ENCODE measurements around the gene MAN1A1. TPM values are rescaled to one million over a fixed set of nuclear protein-coding genes. Genes with fewer than 3 reads are reported as not detected.

The MAN1A1 gene
- total and polyA plus RNA-seq, 2 donors: 14.7 to 23.6 TPM

DNA sequence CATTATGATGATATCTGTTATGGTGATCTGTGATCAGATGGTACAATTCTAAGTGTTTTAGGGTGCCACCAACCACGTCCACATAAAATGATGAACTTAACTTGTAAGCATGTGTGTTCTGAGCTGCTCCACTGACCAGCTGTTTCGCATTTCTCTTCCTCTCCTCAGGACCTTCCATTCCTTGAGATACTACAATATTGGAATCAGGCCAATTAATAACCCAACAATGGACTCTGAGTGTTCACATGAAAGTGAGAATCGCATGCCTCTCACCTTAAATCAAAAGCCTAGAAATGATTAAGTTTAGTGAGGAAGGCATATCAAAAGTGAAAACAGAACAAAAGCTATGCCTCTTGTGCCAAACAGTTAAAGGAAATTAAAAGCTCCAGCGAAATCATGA, 114.6 kb downstream of the MAN1A1 start:
- Histone ChIP-seq H3K9me3 (ENCODE audit: control insufficient read depth in 2 of 2, insufficient read depth in 1 of 2, low read length in 1 of 2) (peaks cover 0 to 4% of the 10 kb centered on the region in 2 donors), H3K36me3 (ENCODE audit: control insufficient read depth in 2 of 2, insufficient read depth in 2 of 2, low read length in 1 of 2) (peaks cover 0 to 3% of the 10 kb centered on the region in 2 donors), H3K27me3 (ENCODE audit: control insufficient read depth in 2 of 2, insufficient read depth in 1 of 2, low read length in 1 of 2) (no peaks in the 10 kb centered on the region), H3K4me3 (ENCODE audit: low read length in 2 of 2) (no peak overlapping the region), H3K27ac (ENCODE audit: low read depth in 1 of 2, low read length in 1 of 2) (no peak overlapping the region), H3K4me1 (ENCODE audit: control insufficient read depth in 2 of 2, insufficient read depth in 2 of 2, low read length in 2 of 2) (no peaks in the 10 kb centered on the region)
- DNase-seq (ENCODE audit: low read depth in 6 of 9, low spot score in 9 of 9): no peak
- WGBS: 98% methylated on average over 4 of the region's 4 CpGs

DNA sequence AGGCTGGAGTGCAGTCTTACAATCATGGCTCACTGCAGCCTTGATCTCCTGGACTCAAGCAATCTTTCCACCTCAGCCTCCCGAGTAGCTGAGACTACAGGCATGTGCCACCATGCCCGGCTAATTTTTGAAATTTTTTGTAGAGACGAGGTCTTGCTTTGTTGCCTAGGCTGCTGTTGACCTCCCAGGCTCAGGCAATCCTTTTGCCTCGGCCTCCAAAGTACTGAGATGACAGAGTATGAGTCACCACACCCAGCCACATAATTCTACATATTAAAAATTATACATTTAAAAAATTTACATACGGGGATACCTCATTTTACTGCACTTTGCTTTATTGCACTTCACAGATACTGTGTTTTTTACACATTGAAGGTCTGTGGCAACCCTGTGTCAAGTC, 115.1 kb downstream of the MAN1A1 start:
- 97% methylated on average over 5 of the region's 5 CpGs for WGBS
- H3K4me3 ChIP-seq (ENCODE audit: low read length in 2 of 2): no peak overlapping the region
- no peak overlapping the region for H3K27ac ChIP-seq (ENCODE audit: low read depth in 1 of 2, low read length in 1 of 2)
- peaks cover 0 to 4% of the 10 kb centered on the region in 2 donors for H3K9me3 ChIP-seq (ENCODE audit: control insufficient read depth in 2 of 2, insufficient read depth in 1 of 2, low read length in 1 of 2)
- H3K36me3 ChIP-seq (ENCODE audit: control insufficient read depth in 2 of 2, insufficient read depth in 2 of 2, low read length in 1 of 2): peaks cover 0 to 3% of the 10 kb centered on the region in 2 donors
- no peaks in the 10 kb centered on the region for H3K4me1 ChIP-seq (ENCODE audit: control insufficient read depth in 2 of 2, insufficient read depth in 2 of 2, low read length in 2 of 2)
- H3K27me3 ChIP-seq (ENCODE audit: control insufficient read depth in 2 of 2, insufficient read depth in 1 of 2, low read length in 1 of 2): no peaks in the 10 kb centered on the region
- DNase-seq (ENCODE audit: low read depth in 6 of 9, low spot score in 9 of 9): no peak

GRCh38 chr6:119233312-119233984, 116.1 kb downstream of the MAN1A1 start:
- peaks cover 0 to 4% of the 10 kb centered on the region in 2 donors for H3K9me3 ChIP-seq (ENCODE audit: control insufficient read depth in 2 of 2, insufficient read depth in 1 of 2, low read length in 1 of 2)
- H3K4me3 ChIP-seq (ENCODE audit: low read length in 2 of 2): no peak overlapping the region
- WGBS: 98% methylated on average over 2 of the region's 2 CpGs
- no peaks in the 10 kb centered on the region for H3K27me3 ChIP-seq (ENCODE audit: control insufficient read depth in 2 of 2, insufficient read depth in 1 of 2, low read length in 1 of 2)
- H3K36me3 ChIP-seq (ENCODE audit: control insufficient read depth in 2 of 2, insufficient read depth in 2 of 2, low read length in 1 of 2): peaks cover 0 to 3% of the 10 kb centered on the region in 2 donors
- H3K4me1 ChIP-seq (ENCODE audit: control insufficient read depth in 2 of 2, insufficient read depth in 2 of 2, low read length in 2 of 2): no peaks in the 10 kb centered on the region
- no peak for DNase-seq (ENCODE audit: low read depth in 6 of 9, low spot score in 9 of 9)
- H3K27ac ChIP-seq (ENCODE audit: low read depth in 1 of 2, low read length in 1 of 2): no peak overlapping the region

DNA sequence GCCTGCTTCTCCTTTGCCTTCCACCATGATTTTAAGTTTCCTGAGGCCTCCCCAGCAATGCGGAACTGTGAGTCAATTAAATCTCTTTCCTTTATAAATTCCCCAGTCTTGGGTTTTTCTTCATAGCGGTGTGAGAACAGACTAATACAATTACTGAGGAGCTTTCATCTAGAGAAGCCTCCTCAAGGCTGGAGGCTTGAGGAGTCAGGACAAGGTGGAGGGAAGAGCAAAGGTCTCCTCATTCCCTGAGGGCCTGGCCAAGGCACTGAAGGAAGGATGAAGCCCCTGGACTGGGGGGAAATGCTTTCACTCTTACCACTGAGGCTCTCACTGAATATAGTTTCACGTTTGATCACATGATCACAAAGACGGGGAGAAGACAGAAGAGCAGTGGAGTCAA, 118.2 kb downstream of the MAN1A1 start:
- Histone ChIP-seq H3K4me3 (ENCODE audit: low read length in 2 of 2) (no peak overlapping the region), H3K4me1 (ENCODE audit: control insufficient read depth in 2 of 2, insufficient read depth in 2 of 2, low read length in 2 of 2) (no peaks in the 10 kb centered on the region), H3K36me3 (ENCODE audit: control insufficient read depth in 2 of 2, insufficient read depth in 2 of 2, low read length in 1 of 2) (peaks cover 0 to 3% of the 10 kb centered on the region in 2 donors), H3K9me3 (ENCODE audit: control insufficient read depth in 2 of 2, insufficient read depth in 1 of 2, low read length in 1 of 2) (peaks cover 0 to 3% of the 10 kb centered on the region in 2 donors), H3K27ac (ENCODE audit: low read depth in 1 of 2, low read length in 1 of 2) (no peak overlapping the region), H3K27me3 (ENCODE audit: control insufficient read depth in 2 of 2, insufficient read depth in 1 of 2, low read length in 1 of 2) (no peaks in the 10 kb centered on the region)
- DNase-seq (ENCODE audit: low read depth in 6 of 9, low spot score in 9 of 9): no peak
- WGBS: 97% methylated on average over 4 of the region's 4 CpGs

DNA sequence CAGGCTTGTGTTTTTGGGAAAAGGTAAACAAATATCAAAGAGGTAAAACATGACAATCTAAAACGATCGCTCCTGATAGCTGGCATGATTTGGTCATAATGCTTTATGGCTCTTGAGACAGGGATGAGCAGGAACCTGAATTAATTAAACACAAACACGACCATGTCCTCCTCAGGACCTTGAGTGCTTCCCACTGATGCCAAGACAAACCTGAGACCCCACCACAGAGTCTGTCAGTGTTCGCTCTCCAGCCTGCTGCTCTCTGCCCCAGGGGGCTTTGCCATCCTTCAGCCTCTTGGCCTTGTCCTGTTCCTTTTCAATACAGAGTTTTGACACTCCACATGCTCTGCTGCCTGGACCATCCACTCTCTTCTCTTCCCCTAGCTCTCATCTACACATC, 119.4 kb downstream of the MAN1A1 start:
- no peaks in the 10 kb centered on the region for H3K4me1 ChIP-seq (ENCODE audit: control insufficient read depth in 2 of 2, insufficient read depth in 2 of 2, low read length in 2 of 2)
- no peak for DNase-seq (ENCODE audit: low read depth in 6 of 9, low spot score in 9 of 9)
- H3K36me3 ChIP-seq (ENCODE audit: control insufficient read depth in 2 of 2, insufficient read depth in 2 of 2, low read length in 1 of 2): no peaks in the 10 kb centered on the region
- 97% methylated on average over 4 of the region's 4 CpGs for WGBS
- no peak overlapping the region for H3K27ac ChIP-seq (ENCODE audit: low read depth in 1 of 2, low read length in 1 of 2)
- H3K27me3 ChIP-seq (ENCODE audit: control insufficient read depth in 2 of 2, insufficient read depth in 1 of 2, low read length in 1 of 2): no peaks in the 10 kb centered on the region
- H3K4me3 ChIP-seq (ENCODE audit: low read length in 2 of 2): no peak overlapping the region
- no peaks in the 10 kb centered on the region for H3K9me3 ChIP-seq (ENCODE audit: control insufficient read depth in 2 of 2, insufficient read depth in 1 of 2, low read length in 1 of 2)

GRCh38 chr6:119227377-119227776, 122.2 kb downstream of the MAN1A1 start:
- no peak overlapping the region for H3K4me3 ChIP-seq (ENCODE audit: low read length in 2 of 2)
- no peaks in the 10 kb centered on the region for H3K36me3 ChIP-seq (ENCODE audit: control insufficient read depth in 2 of 2, insufficient read depth in 2 of 2, low read length in 1 of 2)
- WGBS: 96% methylated on average over 2 of the region's 2 CpGs
- no peaks in the 10 kb centered on the region for H3K4me1 ChIP-seq (ENCODE audit: control insufficient read depth in 2 of 2, insufficient read depth in 2 of 2, low read length in 2 of 2)
- DNase-seq (ENCODE audit: low read depth in 6 of 9, low spot score in 9 of 9): no peak
- no peaks in the 10 kb centered on the region for H3K27me3 ChIP-seq (ENCODE audit: control insufficient read depth in 2 of 2, insufficient read depth in 1 of 2, low read length in 1 of 2)
- no peak overlapping the region for H3K27ac ChIP-seq (ENCODE audit: low read depth in 1 of 2, low read length in 1 of 2)
- H3K9me3 ChIP-seq (ENCODE audit: control insufficient read depth in 2 of 2, insufficient read depth in 1 of 2, low read length in 1 of 2): no peaks in the 10 kb centered on the region

- no peak for DNase-seq (ENCODE audit: low read depth in 6 of 9, low spot score in 9 of 9)
- no peaks in the 10 kb centered on the region for H3K9me3 ChIP-seq (ENCODE audit: control insufficient read depth in 2 of 2, insufficient read depth in 1 of 2, low read length in 1 of 2)
- 98% methylated on average over 4 of the region's 4 CpGs for WGBS
- H3K4me3 ChIP-seq (ENCODE audit: low read length in 2 of 2): no peak overlapping the region
- no peaks in the 10 kb centered on the region for H3K27me3 ChIP-seq (ENCODE audit: control insufficient read depth in 2 of 2, insufficient read depth in 1 of 2, low read length in 1 of 2)
- no peak overlapping the region for H3K27ac ChIP-seq (ENCODE audit: low read depth in 1 of 2, low read length in 1 of 2)
- no peaks in the 10 kb centered on the region for H3K36me3 ChIP-seq (ENCODE audit: control insufficient read depth in 2 of 2, insufficient read depth in 2 of 2, low read length in 1 of 2)
- no peaks in the 10 kb centered on the region for H3K4me1 ChIP-seq (ENCODE audit: control insufficient read depth in 2 of 2, insufficient read depth in 2 of 2, low read length in 2 of 2)
Measured at GRCh38 chr6:119226089-119226488, 123.5 kb downstream of the MAN1A1 start.

DNA sequence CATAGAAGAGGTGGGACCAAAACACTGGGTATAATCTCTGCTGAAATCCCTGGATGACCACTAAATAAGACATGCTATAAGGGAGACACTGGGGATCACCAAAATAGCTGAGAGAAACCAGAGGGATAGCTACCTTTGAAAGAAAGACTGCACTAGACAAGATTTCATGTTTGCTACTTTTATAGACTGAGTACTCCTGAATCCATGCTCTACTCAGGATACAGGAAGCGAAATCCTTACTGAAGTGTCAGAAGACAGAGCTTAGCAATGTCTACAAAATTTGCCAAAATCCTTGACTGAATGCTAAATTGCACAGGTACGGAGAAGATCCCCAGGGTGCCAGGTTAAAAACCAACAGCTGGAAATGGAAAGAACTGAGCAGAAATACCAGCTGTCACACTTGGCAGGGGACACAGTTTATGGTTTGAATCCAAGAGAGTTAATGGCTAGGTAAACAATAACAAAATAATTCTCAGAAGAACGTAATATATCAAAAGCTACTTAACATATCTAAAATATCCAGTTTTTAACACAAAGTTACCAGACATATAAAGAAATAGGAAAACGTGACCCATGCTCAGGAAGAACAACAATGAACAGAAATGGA, 125.4 kb downstream of the MAN1A1 start:
- no peaks in the 10 kb centered on the region for H3K36me3 ChIP-seq (ENCODE audit: control insufficient read depth in 2 of 2, insufficient read depth in 2 of 2, low read length in 1 of 2)
- no peak for DNase-seq (ENCODE audit: low read depth in 6 of 9, low spot score in 9 of 9)
- WGBS: 97% methylated on average over 4 of the region's 4 CpGs
- no peaks in the 10 kb centered on the region for H3K9me3 ChIP-seq (ENCODE audit: control insufficient read depth in 2 of 2, insufficient read depth in 1 of 2, low read length in 1 of 2)
- H3K4me3 ChIP-seq (ENCODE audit: low read length in 2 of 2): no peak overlapping the region
- H3K4me1 ChIP-seq (ENCODE audit: control insufficient read depth in 2 of 2, insufficient read depth in 2 of 2, low read length in 2 of 2): no peaks in the 10 kb centered on the region
- no peaks in the 10 kb centered on the region for H3K27me3 ChIP-seq (ENCODE audit: control insufficient read depth in 2 of 2, insufficient read depth in 1 of 2, low read length in 1 of 2)
- H3K27ac ChIP-seq (ENCODE audit: low read depth in 1 of 2, low read length in 1 of 2): no peak overlapping the region

GRCh38 chr6:119220452-119220851, 129.1 kb downstream of the MAN1A1 start:
- H3K27ac ChIP-seq (ENCODE audit: low read depth in 1 of 2, low read length in 1 of 2): no peak overlapping the region
- 95% methylated on average over 1 of the region's 1 CpG for WGBS
- H3K4me3 ChIP-seq (ENCODE audit: low read length in 2 of 2): no peak overlapping the region
- DNase-seq (ENCODE audit: low read depth in 6 of 9, low spot score in 9 of 9): no peak
- H3K36me3 ChIP-seq (ENCODE audit: control insufficient read depth in 2 of 2, insufficient read depth in 2 of 2, low read length in 1 of 2): no peaks in the 10 kb centered on the region
- H3K9me3 ChIP-seq (ENCODE audit: control insufficient read depth in 2 of 2, insufficient read depth in 1 of 2, low read length in 1 of 2): no peaks in the 10 kb centered on the region
- no peaks in the 10 kb centered on the region for H3K4me1 ChIP-seq (ENCODE audit: control insufficient read depth in 2 of 2, insufficient read depth in 2 of 2, low read length in 2 of 2)
- H3K27me3 ChIP-seq (ENCODE audit: control insufficient read depth in 2 of 2, insufficient read depth in 1 of 2, low read length in 1 of 2): no peaks in the 10 kb centered on the region

All from thymus (tissue), 11 donors.